Psoas muscle (tissue), 8 donors: ENCODE results near the gene CYP8B1. TPM values are rescaled to one million over a fixed set of nuclear protein-coding genes. Genes with fewer than 3 reads are reported as not detected.

Experiments
- ATAC-seq, 4 donors: fragments of 200-7000 bp; cut with Tn5 transposase; one replicate each; pipeline ENCODE4 v1.9.1; 2020; ENCODE audit warnings: moderate library complexity in 3 of 4, mild to moderate bottlenecking in 2 of 4
- DNase-seq, 2 donors: peaks; one replicate each; pipeline ENCODE4 v3.0.0-alpha.2; 2020
- H3K27ac ChIP-seq: fragments of 200-600 bp; one replicate; pipeline ENCODE4 v1.8.0; 2022
- H3K27me3 ChIP-seq, 3 donors: fragments of 200-600 bp in 1 of 3; one replicate each; pipeline versions ENCODE4 v1.6.1 to v1.8.0; 2013 to 2022; ENCODE audit warnings: low read length in 2 of 3, mild to moderate bottlenecking in 2 of 3, moderate library complexity in 1 of 3; ENCODE audit not compliant: insufficient read depth in 3 of 3
- H3K36me3 ChIP-seq, 2 donors: fragments of 200-600 bp in 1 of 2; one replicate each; pipeline versions ENCODE4 v1.6.1 to v1.8.0; 2013 to 2022; ENCODE audit warnings: low read depth in 1 of 2, mild to moderate bottlenecking in 1 of 2, moderate library complexity in 1 of 2; ENCODE audit not compliant: insufficient read depth in 1 of 2
- H3K4me1 ChIP-seq: fragments of 200-600 bp; one replicate; pipeline ENCODE4 v1.8.0; 2022
- H3K4me3 ChIP-seq: fragments of 200-600 bp; one replicate; pipeline ENCODE4 v1.8.0; 2022; ENCODE audit warnings: mild to moderate bottlenecking
- H3K9me3 ChIP-seq: fragments of 200-600 bp; one replicate; pipeline ENCODE4 v1.8.0; 2022
- CTCF ChIP-seq: fragments of 200-600 bp; IDR thresholded peaks from one replicate; pipeline ENCODE4 v1.8.0; 2022; ENCODE audit warnings: antibody characterized with exemption
- WGBS, 3 donors: extraction: QIAGEN DNeasy Blood & Tissue Kit; methylation state at CpG; one replicate each; pipeline versions ENCODE4 v1.1.6 to v1.1.7; 2013; 5-methylcytosine and 5-hydroxymethylcytosine counted together
- intact Hi-C, 2 donors: fragments of 100-400 bp; cut with DNase I; formaldehyde crosslinking; loops; one replicate each; pipeline versions ENCODE4 v1.11.0 to v1.14.2; 2022
- long read RNA-seq, 2 donors: library from polyadenylated mRNA; unstranded; transcript quantifications; one replicate each; pipeline ENCODE4 v2.0.0, GENCODE V29; 2021
- polyA plus RNA-seq, 3 donors: library from polyadenylated mRNA; stranded (reverse); fragments of 200-250 nt; gene quantifications; one replicate each; pipeline ENCODE4 v1.2.3, GENCODE V29; 2013
- total RNA-seq, 4 donors: library from RNA; stranded (reverse); fragmentation: NEBNext Ultra II Directional in 2 of 4; extraction: Animal tissue kit (Norgen Biotek cat#: 25700) in 2 of 4; gene quantifications; one replicate each; pipeline versions ENCODE4 v1.2.1 to v1.2.4, GENCODE V29; 2021 to 2023
- donor health status: healthy with polysubstance abuse.
- donor health status: DM: no; HTN: no; CAD: no; lungs with moderate emphysema.
- donor health status: Bipolar disorder and iron deficiency.
- donor health status: healthy.
- donor health status: DM: yes; HTN: yes; CAD: no.
- donor health status: DM: no; HTN: no; CAD: no.
- donor health status: DM: no; HTN: no; CAD: no.
- donor health status: DM: yes; HTN: yes; CAD: no.

The CYP8B1 gene
- total RNA-seq (under 1 TPM in 1 of 4 donors, not detected in 3; 0.08 TPM), polyA plus RNA-seq (not detected)
- long read RNA-seq, donor 1 = 0 reads
- long read RNA-seq, donor 2, partial matches to known transcripts = 0 of 1 reads
- long read RNA-seq, donor 2, other reads (novel, unspliced or antisense) = 1 of 1 reads

- WGBS, 3 donors = 79 to 83% (median 81%) methylated on average over 13 of the region's 13 CpGs
- Histone ChIP-seq H3K27ac (no peak within 1 kb of the TSS), H3K27me3 (peaks cover 0 to 2% (median 0%) of the 10 kb centered on the region in 3 donors), H3K4me3 (no peak within 1 kb of the TSS), H3K36me3 (no peaks in the 10 kb centered on the region), H3K4me1 (no peaks in the 10 kb centered on the region), H3K9me3 (no peaks in the 10 kb centered on the region)
- no peak for DNase-seq
- intact Hi-C loops = no loop called here
- ATAC-seq = no peak
- TF ChIP-seq CTCF = no peak
Measured at GRCh38 chr3:42875325-42876151, at the start of gene CYP8B1. Gene CYP8B1, minus strand, starts transcription at chr3:42875879. Its CDS starts 63 bp downstream, at chr3:42875816.

- H3K27ac ChIP-seq = no peak overlapping the region
- intact Hi-C loops = no loop called here
Measured at GRCh38 chr3:42923606-42924005, 47.9 kb upstream of the CYP8B1 start.

GRCh38 chr3:42914771-42915515, 39.3 kb upstream of the CYP8B1 start:
- DNase-seq (no peak), ATAC-seq (no peak)
- Histone ChIP-seq H3K4me1 (no peaks in the 10 kb centered on the region), H3K27ac (no peak overlapping the region), H3K36me3 (peaks cover 32 to 46% of the 10 kb centered on the region in 2 donors), H3K27me3 (no peaks in the 10 kb centered on the region), H3K9me3 (peaks cover 72% of the 10 kb centered on the region), H3K4me3 (no peak overlapping the region)
- WGBS, 3 donors = 96 to 98% (median 97%) methylated on average over 8 of the region's 8 CpGs
- intact Hi-C loops = loop anchor here in 1 of 2 donors (5.0 kb wide), 1 partner anchor 1313 kb away; no protein-coding TSS in a partner anchor
- no peak for TF ChIP-seq CTCF

More at GRCh38 chr3:42923606-42924005, 47.9 kb upstream of the CYP8B1 start:
- H3K27me3 ChIP-seq = peaks cover 0 to 2% (median 0%) of the 10 kb centered on the region in 3 donors
- H3K4me1 ChIP-seq = no peaks in the 10 kb centered on the region
- H3K4me3 ChIP-seq = no peak overlapping the region
- no peak for DNase-seq
- no peak for ATAC-seq
- 92 to 97% (median 94%) methylated on average over 4 of the region's 4 CpGs for WGBS, 3 donors
- no peaks in the 10 kb centered on the region for H3K36me3 ChIP-seq
- peaks cover 19% of the 10 kb centered on the region for H3K9me3 ChIP-seq
- no peak for TF ChIP-seq CTCF

GRCh38 chr3:42911551-42911950, 35.9 kb upstream of the CYP8B1 start:
- TF ChIP-seq CTCF = no peak
- WGBS, 3 donors = 94 to 100% (median 96%) methylated on average over 2 of the region's 2 CpGs
- Histone ChIP-seq H3K27ac (no peak overlapping the region), H3K4me1 (no peaks in the 10 kb centered on the region), H3K9me3 (peaks cover 42% of the 10 kb centered on the region), H3K27me3 (no peaks in the 10 kb centered on the region), H3K36me3 (peaks cover 34 to 54% of the 10 kb centered on the region in 2 donors), H3K4me3 (no peak overlapping the region)
- intact Hi-C loops = no loop called here
- ATAC-seq (no peak), DNase-seq (no peak)
